T-helper 1 cell treated with Interleukin-12 subunit alpha and Interleukin-12 subunit beta and Interleukin-4 antibody, amounts not matched to agents 30 μg/mL and 1 μg/mL, for 36 hours (primary cell): Measurements from ENCODE around the gene RTP4.

ENCODE experiments used
- H3K27ac Mint-ChIP-seq: one replicate; pipeline ENCODE4 v1.8.0; 2021; ENCODE audit warnings: mild to moderate bottlenecking, mixed read lengths
- H3K27me3 Mint-ChIP-seq: one replicate; pipeline ENCODE4 v1.8.0; 2021; ENCODE audit warnings: low read depth, mixed read lengths
- H3K36me3 Mint-ChIP-seq: one replicate; pipeline ENCODE4 v1.8.0; 2021; ENCODE audit warnings: low read depth, mixed read lengths
- H3K4me1 Mint-ChIP-seq: one replicate; pipeline ENCODE4 v1.8.0; 2021; ENCODE audit warnings: low read depth, mixed read lengths
- H3K4me3 Mint-ChIP-seq: one replicate; pipeline ENCODE4 v1.8.0; 2021; ENCODE audit warnings: mild to moderate bottlenecking, moderate library complexity, mixed read lengths
- H3K9me3 Mint-ChIP-seq: one replicate; pipeline ENCODE4 v1.8.0; 2021; ENCODE audit warnings: mixed read lengths

The RTP4 gene

GRCh38 chr3:187352581-187353575, 15.3 kb upstream of the RTP4 start:
- Mint-ChIP-seq H3K4me3 (no peak overlapping the region), H3K36me3 (no peaks in the 10 kb centered on the region), H3K27me3 (peaks cover 8% of the 10 kb centered on the region), H3K27ac (no peak overlapping the region), H3K4me1 (no peaks in the 10 kb centered on the region), H3K9me3 (peaks cover 5% of the 10 kb centered on the region)

- Mint-ChIP-seq H3K36me3 (no peaks in the 10 kb centered on the region), H3K4me1 (peaks cover 9% of the 10 kb centered on the region), H3K27me3 (peaks cover 3% of the 10 kb centered on the region), H3K27ac (no peak overlapping the region), H3K4me3 (no peak overlapping the region), H3K9me3 (peaks cover 5% of the 10 kb centered on the region)
Observed at GRCh38 chr3:187358068-187358467, 10.1 kb upstream of the RTP4 start.

- Mint-ChIP-seq H3K36me3 (no peaks in the 10 kb centered on the region), H3K27ac (no peak overlapping the region)
Observed at GRCh38 chr3:187359798-187360486, 8.2 kb upstream of the RTP4 start.

GRCh38 chr3:187360596-187360995, 7.6 kb upstream of the RTP4 start:
- Mint-ChIP-seq H3K36me3 (no peaks in the 10 kb centered on the region), H3K27ac (no peak overlapping the region), H3K4me1 (peaks cover 9% of the 10 kb centered on the region), H3K27me3 (peaks cover 3% of the 10 kb centered on the region), H3K4me3 (no peak overlapping the region), H3K9me3 (no peaks in the 10 kb centered on the region)

More at GRCh38 chr3:187359798-187360486, 8.2 kb upstream of the RTP4 start:
- H3K4me1 Mint-ChIP-seq, result peaks cover 9% of the 10 kb centered on the region
- peaks cover 3% of the 10 kb centered on the region for H3K27me3 Mint-ChIP-seq
- no peak overlapping the region for H3K4me3 Mint-ChIP-seq
- H3K9me3 Mint-ChIP-seq, result no peaks in the 10 kb centered on the region

GRCh38 chr3:187361835-187362234, 6.3 kb upstream of the RTP4 start:
- H3K27me3 Mint-ChIP-seq, result peaks cover 3% of the 10 kb centered on the region
- no peaks in the 10 kb centered on the region for H3K9me3 Mint-ChIP-seq
- H3K4me1 Mint-ChIP-seq, result peaks cover 11% of the 10 kb centered on the region
- no peaks in the 10 kb centered on the region for H3K36me3 Mint-ChIP-seq
- H3K4me3 Mint-ChIP-seq, result no peak overlapping the region
- no peak overlapping the region for H3K27ac Mint-ChIP-seq

GRCh38 chr3:187367561-187368103, 553 bp upstream of the RTP4 start:
- H3K27ac Mint-ChIP-seq, result peak overlapping the region; percentile 97
- peak overlapping the region; percentile 98 for H3K4me3 Mint-ChIP-seq
- peaks cover 27% of the 10 kb centered on the region for H3K4me1 Mint-ChIP-seq
- H3K36me3 Mint-ChIP-seq, result peaks cover 41% of the 10 kb centered on the region
- no peaks in the 10 kb centered on the region for H3K27me3 Mint-ChIP-seq
- H3K9me3 Mint-ChIP-seq, result no peaks in the 10 kb centered on the region

- Mint-ChIP-seq H3K9me3 (no peaks in the 10 kb centered on the region), H3K36me3 (peaks cover 53% of the 10 kb centered on the region), H3K27ac (peak overlapping the region; percentile 97), H3K27me3 (no peaks in the 10 kb centered on the region), H3K4me1 (peaks cover 27% of the 10 kb centered on the region), H3K4me3 (peak overlapping the region; percentile 98)
Observed at GRCh38 chr3:187369089-187369447, 883 bp downstream of the RTP4 start.

GRCh38 chr3:187370051-187370450, 1.9 kb downstream of the RTP4 start:
- H3K4me3 Mint-ChIP-seq, result peak overlapping the region; percentile 83
- H3K27ac Mint-ChIP-seq, result no peak overlapping the region
- H3K4me1 Mint-ChIP-seq, result peaks cover 28% of the 10 kb centered on the region
- peaks cover 63% of the 10 kb centered on the region for H3K36me3 Mint-ChIP-seq
- no peaks in the 10 kb centered on the region for H3K27me3 Mint-ChIP-seq
- peaks cover 4% of the 10 kb centered on the region for H3K9me3 Mint-ChIP-seq

GRCh38 chr3:187375581-187375980, 7.4 kb downstream of the RTP4 start:
- Mint-ChIP-seq H3K27me3 (no peaks in the 10 kb centered on the region), H3K4me1 (peaks cover 12% of the 10 kb centered on the region), H3K27ac (no peak overlapping the region), H3K9me3 (peaks cover 7% of the 10 kb centered on the region), H3K36me3 (peaks cover 78% of the 10 kb centered on the region), H3K4me3 (no peak overlapping the region)

- Mint-ChIP-seq H3K4me3 (no peak overlapping the region), H3K27ac (no peak overlapping the region), H3K36me3 (peaks cover 56% of the 10 kb centered on the region), H3K27me3 (no peaks in the 10 kb centered on the region), H3K4me1 (peaks cover 6% of the 10 kb centered on the region), H3K9me3 (peaks cover 7% of the 10 kb centered on the region)
Observed at GRCh38 chr3:187377842-187378241, 9.7 kb downstream of the RTP4 start.

GRCh38 chr3:187382609-187383151, 14.5 kb downstream of the RTP4 start:
- peaks cover 14% of the 10 kb centered on the region for H3K9me3 Mint-ChIP-seq
- peaks cover 16% of the 10 kb centered on the region for H3K27me3 Mint-ChIP-seq
- peaks cover 2% of the 10 kb centered on the region for H3K4me1 Mint-ChIP-seq

GRCh38 chr3:187383246-187383645, 15.1 kb downstream of the RTP4 start:
- H3K27me3 Mint-ChIP-seq, result peaks cover 17% of the 10 kb centered on the region
- H3K27ac Mint-ChIP-seq, result no peak overlapping the region
- peaks cover 18% of the 10 kb centered on the region for H3K9me3 Mint-ChIP-seq
- H3K4me1 Mint-ChIP-seq, result peaks cover 2% of the 10 kb centered on the region
- H3K36me3 Mint-ChIP-seq, result peaks cover 6% of the 10 kb centered on the region
- H3K4me3 Mint-ChIP-seq, result no peak overlapping the region

More at GRCh38 chr3:187382609-187383151, 14.5 kb downstream of the RTP4 start:
- Mint-ChIP-seq H3K36me3 (peaks cover 12% of the 10 kb centered on the region), H3K4me3 (no peak overlapping the region), H3K27ac (no peak overlapping the region)

- H3K4me1 Mint-ChIP-seq, result peaks cover under 1% of the 10 kb centered on the region
- H3K27me3 Mint-ChIP-seq, result peaks cover 29% of the 10 kb centered on the region
- no peak overlapping the region for H3K4me3 Mint-ChIP-seq
- peaks cover 2% of the 10 kb centered on the region for H3K36me3 Mint-ChIP-seq
- H3K9me3 Mint-ChIP-seq, result peaks cover 32% of the 10 kb centered on the region
- H3K27ac Mint-ChIP-seq, result no peak overlapping the region
Observed at GRCh38 chr3:187385296-187385695, 17.1 kb downstream of the RTP4 start.

GRCh38 chr3:187396661-187397060, 28.5 kb downstream of the RTP4 start:
- no peak overlapping the region for H3K27ac Mint-ChIP-seq
- no peaks in the 10 kb centered on the region for H3K36me3 Mint-ChIP-seq
- peaks cover 31% of the 10 kb centered on the region for H3K27me3 Mint-ChIP-seq
- H3K4me3 Mint-ChIP-seq, result no peak overlapping the region
- no peaks in the 10 kb centered on the region for H3K4me1 Mint-ChIP-seq
- H3K9me3 Mint-ChIP-seq, result no peaks in the 10 kb centered on the region
